HepG2 (cell line): Measurements from ENCODE around the gene FAM180A. TPM values are rescaled to one million over a fixed set of nuclear protein-coding genes. Genes with fewer than 3 reads are reported as not detected.

Source experiments
- ATAC-seq: fragments of 200-7000 bp; cut with Tn5 transposase; 3 replicates; pipeline ENCODE4 v1.9.1; 2020; ENCODE audit warnings: mild to moderate bottlenecking, moderate library complexity
- BruUV-seq: library from RNA; stranded (reverse); fragments of 400-500 nt; replicated peaks from 2 replicates; lab custom pipeline; 2021; lab: Mats Ljungman, UMichigan
- CTCF ChIA-PET: fragments of 300-600 bp; formaldehyde crosslinking; extraction: SDS; loops from one replicate; lab custom pipeline; 2021; ENCODE audit warnings: low total read pairs, inconsistent platforms, low intra/inter-chr PET ratio; lab: Yijun Ruan, JAX
- POLR2A ChIA-PET: fragments of 350-600 bp; sonication (Branson Sonifier 250); formaldehyde crosslinking; loops from one replicate; lab custom pipeline; 2020; ENCODE audit warnings: antibody characterized with exemption, inconsistent platforms; lab: Yijun Ruan, JAX
- DNase-seq: peaks from one replicate; pipeline ENCODE4 v3.0.0-alpha.2; 2015; ENCODE audit warnings: low spot score
- FAIRE-seq: peaks from 3 replicates; lab custom pipeline; 2011; peaks lifted over from hg19 to GRCh38; lab: Jason Lieb, UNC
- H2AFZ ChIP-seq: one replicate; pipeline ENCODE4 v1.6.1; 2011; ENCODE audit warnings: low read length, inconsistent platforms
- H3K27ac ChIP-seq: fragments of 300-600 bp; 3 replicates; pipeline ENCODE4 v1.8.0; 2011; ENCODE audit warnings: mixed run types, mild to moderate bottlenecking, mixed read lengths, low read length, inconsistent platforms; ENCODE audit not compliant: insufficient read depth; ENCODE audit errors: extremely low read length
- H3K27me3 ChIP-seq, 2 experiments: fragments of 200-600 bp in 1 of 2; 2 replicates in 1 of 2; 3 replicates in 1 of 2; pipeline versions ENCODE4 v1.6.0 to v1.8.0; 2011; ENCODE audit warnings: low read length in 2 of 2, mild to moderate bottlenecking in 2 of 2, moderate library complexity in 2 of 2, inconsistent platforms in 1 of 2; ENCODE audit not compliant: insufficient read depth in 2 of 2, control insufficient read depth in 1 of 2
- H3K36me3 ChIP-seq, 2 experiments: fragments of 200-600 bp in 1 of 2; replicated peaks in 1 of 2; 2 replicates in 1 of 2; 3 replicates in 1 of 2; pipeline versions ENCODE4 v1.5.1 to v1.8.0; 2011; ENCODE audit warnings: low read length in 2 of 2, inconsistent platforms in 1 of 2; ENCODE audit not compliant: insufficient read depth in 2 of 2, control insufficient read depth in 1 of 2
- H3K4me1 ChIP-seq: 2 replicates; pipeline ENCODE4 v1.5.1; 2012; ENCODE audit warnings: low read length, inconsistent platforms; ENCODE audit not compliant: insufficient read depth
- H3K4me2 ChIP-seq: 2 replicates; pipeline ENCODE4 v1.6.0; 2011; ENCODE audit warnings: low read depth, low read length, inconsistent platforms
- H3K4me3 ChIP-seq, 3 experiments: fragments of 200-600 bp in 1 of 3; sonication (generic), shearing (Covaris generic) in 1 of 3; replicated peaks in 1 of 3; 2 replicates each; pipeline ENCODE4 v1.5.1; 2011 to 2016; ENCODE audit warnings: low read length in 3 of 3, inconsistent platforms in 2 of 3, low read depth in 2 of 3, mild to moderate bottlenecking in 2 of 3, control low read depth in 1 of 3, mixed read lengths in 1 of 3; ENCODE audit not compliant: insufficient read depth in 1 of 3
- H3K79me2 ChIP-seq: one replicate; pipeline ENCODE4 v1.6.1; 2011; ENCODE audit warnings: low read length, inconsistent platforms; ENCODE audit not compliant: insufficient read depth
- H3K9ac ChIP-seq: 2 replicates; pipeline ENCODE4 v1.6.0; 2011; ENCODE audit warnings: mild to moderate bottlenecking, low read depth, low read length, inconsistent platforms; ENCODE audit not compliant: insufficient read depth
- H3K9me3 ChIP-seq: 2 replicates; pipeline ENCODE4 v1.5.1; 2012; ENCODE audit warnings: mild to moderate bottlenecking, low read length
- H4K20me1 ChIP-seq: 2 replicates; pipeline ENCODE4 v1.6.0; 2011; ENCODE audit warnings: inconsistent platforms, mild to moderate bottlenecking, low read length, moderate library complexity; ENCODE audit not compliant: insufficient read depth
- ARNT2 ChIP-seq: sonication (generic); formaldehyde crosslinking; IDR thresholded peaks from 2 replicates; pipeline ENCODE4 v1.8.0; 2022; ENCODE audit warnings: mild to moderate bottlenecking, low read depth, missing genetic modification reagents, moderate library complexity
- CENPT ChIP-seq: sonication (generic); formaldehyde crosslinking; IDR thresholded peaks from 2 replicates; pipeline ENCODE4 v1.8.0; 2022; ENCODE audit warnings: low read depth, mild to moderate bottlenecking, moderate library complexity, missing genetic modification reagents
- ETV5 ChIP-seq: IDR thresholded peaks from 2 replicates; pipeline ENCODE4 v1.6.1; 2018; ENCODE audit warnings: missing biosample characterization, missing genetic modification reagents, inconsistent platforms, borderline replicate concordance
- FOXK1 ChIP-seq: sonication (generic); formaldehyde crosslinking; IDR thresholded peaks from 2 replicates; pipeline ENCODE4 v1.4.0; 2020; ENCODE audit warnings: low read depth, missing genetic modification reagents, borderline replicate concordance
- GTF3A ChIP-seq: sonication (generic); formaldehyde crosslinking; conservative IDR thresholded peaks from 2 replicates; pipeline ENCODE4 v1.4.0; 2020; ENCODE audit warnings: mild to moderate bottlenecking, missing genetic modification reagents
- HNRNPL ChIP-seq: fragments of 200-400 bp; formaldehyde crosslinking; IDR thresholded peaks from 2 replicates; pipeline ENCODE4 v1.6.1; 2017; ENCODE audit warnings: mild to moderate bottlenecking, low read depth, low read length
- RCOR2 ChIP-seq: IDR thresholded peaks from 2 replicates; pipeline ENCODE4 v1.6.1; 2016; ENCODE audit warnings: missing biosample characterization, missing genetic modification reagents
- SOX6 ChIP-seq, 2 experiments: fragments of 450-650 bp in 1 of 2; sonication (generic) in 1 of 2; formaldehyde crosslinking in 1 of 2; IDR thresholded peaks; 2 replicates each; pipeline versions ENCODE4 v1.4.0 to v1.6.1; 2017 to 2020; ENCODE audit warnings: antibody characterized with exemption in 1 of 2, mild to moderate bottlenecking in 1 of 2, missing genetic modification reagents in 1 of 2
- ZNF383 ChIP-seq: sonication (generic); formaldehyde crosslinking; IDR thresholded peaks from 2 replicates; pipeline ENCODE4 v1.4.0; 2020; ENCODE audit warnings: missing genetic modification reagents, mild to moderate bottlenecking, borderline replicate concordance
- ZNF777 ChIP-seq: sonication (generic); formaldehyde crosslinking; IDR thresholded peaks from 2 replicates; pipeline ENCODE4 v1.4.0; 2020; ENCODE audit warnings: missing genetic modification reagents
- ZNF891 ChIP-seq: sonication (generic); formaldehyde crosslinking; IDR thresholded peaks from 2 replicates; pipeline ENCODE4 v1.5.0; 2020; ENCODE audit warnings: mild to moderate bottlenecking, missing genetic modification reagents
- WGBS: methylation state at CpG from one replicate; pipeline ENCODE4 v1.1.6; 2017; ENCODE audit warnings: low lambda C conversion rate; 5-methylcytosine and 5-hydroxymethylcytosine counted together
- in situ Hi-C: cut with HindIII; loops from 2 replicates; pipeline ENCODE4 v1.10.0; 2017; ENCODE audit warnings: low pct_unique_long_range_greater_than_20kb; ENCODE audit not compliant: extremely low pct_ligation_motif_present
- intact Hi-C: fragments of 100-400 bp; cut with micrococcal nuclease; formaldehyde crosslinking; loops from one replicate; pipeline ENCODE4 v1.10.0; 2022; ENCODE audit not compliant: unreplicated experiment
- polyA plus RNA-seq, 8 experiments: library from polyadenylated mRNA; depleted of rRNA in 3 of 8; stranded (reverse) in 7 of 8; unstranded in 1 of 8; fragments of >200 nt; fragmentation: Illumina TruSeq in 4 of 8; extraction: Trizol in 4 of 8; gene quantifications; 2 replicates each; pipeline versions ENCODE4 v1.2.1 to v1.2.3, GENCODE V29; 2011 to 2016; ENCODE audit warnings: low read depth in 4 of 8, missing spikeins in 1 of 8, mixed read lengths in 1 of 8; ENCODE audit not compliant: insufficient read depth in 1 of 8
- total RNA-seq, 5 experiments: library from RNA; depleted of rRNA; stranded (reverse); fragments of >200 nt; fragmentation: Illumina TruSeq; extraction: Trizol; gene quantifications; 2 replicates each; pipeline ENCODE4 v1.2.3, GENCODE V29; 2016; ENCODE audit warnings: low read depth in 1 of 5
- TF ChIP-seq, protein P1 (sequence below): sonication (generic); formaldehyde crosslinking; IDR thresholded peaks from 2 replicates; pipeline ENCODE4 v1.4.0; 2020; ENCODE audit warnings: missing genetic modification reagents

FAM180A gene
- total and polyA plus RNA-seq, 2 of the 13 experiments (the other 11 are each of a cell fraction or from before 2014, with no cell fraction given): not detected

GRCh38 chr7:135769005-135769802 lies 20.6 kb upstream of the FAM180A start:
- Histone ChIP-seq H3K4me3 (no peak overlapping the region), H4K20me1 (no peaks in the 10 kb centered on the region), H2AFZ (no peak overlapping the region), H3K27ac (no peak overlapping the region), H3K9me3 (no peaks in the 10 kb centered on the region), H3K9ac (no peak overlapping the region), H3K4me1 (0 out of 2 replicates have a peak, but pooled peaks cover 4% of the 10 kb centered on the region), H3K36me3 (no peaks in the 10 kb centered on the region), H3K79me2 (no peaks in the 10 kb centered on the region), H3K4me2 (no peak overlapping the region), H3K27me3 (peaks cover 4 to 33% of the 10 kb centered on the region in 2 experiments; a peak in 4 of 5 replicates)
- no peak for ATAC-seq
- CTCF ChIA-PET: no interaction called here
- in situ Hi-C loops: no loop called here
- intact Hi-C loops: no loop called here
- no peak for DNase-seq
- 3% methylated on average over 5 of the region's 7 CpGs for WGBS
- BruUV-seq: no TSS peak
- TF ChIP-seq ETV5 (CRISPR knock-in tag): no peak
- no peak for TF ChIP-seq SOX6 (IDR thresholded peaks at IDR 0.05)
- no peak for TF ChIP-seq SOX6 (CRISPR knock-in tag; IDR thresholded peaks at IDR 0.05)
- no peak for TF ChIP-seq CENPT (CRISPR knock-in tag)
- TF ChIP-seq HNRNPL: no peak
- TF ChIP-seq ARNT2 (CRISPR knock-in tag): no peak
- no peak for TF ChIP-seq ZNF383
- no peak for TF ChIP-seq ZNF891 (CRISPR knock-in tag)
- no peak for TF ChIP-seq RCOR2 (CRISPR knock-in tag)
- no peak for TF ChIP-seq GTF3A (CRISPR knock-in tag)
- no peak for TF ChIP-seq FOXK1
- no peak for TF ChIP-seq ZNF777 (CRISPR knock-in tag)
- TF ChIP-seq, protein P1, sequence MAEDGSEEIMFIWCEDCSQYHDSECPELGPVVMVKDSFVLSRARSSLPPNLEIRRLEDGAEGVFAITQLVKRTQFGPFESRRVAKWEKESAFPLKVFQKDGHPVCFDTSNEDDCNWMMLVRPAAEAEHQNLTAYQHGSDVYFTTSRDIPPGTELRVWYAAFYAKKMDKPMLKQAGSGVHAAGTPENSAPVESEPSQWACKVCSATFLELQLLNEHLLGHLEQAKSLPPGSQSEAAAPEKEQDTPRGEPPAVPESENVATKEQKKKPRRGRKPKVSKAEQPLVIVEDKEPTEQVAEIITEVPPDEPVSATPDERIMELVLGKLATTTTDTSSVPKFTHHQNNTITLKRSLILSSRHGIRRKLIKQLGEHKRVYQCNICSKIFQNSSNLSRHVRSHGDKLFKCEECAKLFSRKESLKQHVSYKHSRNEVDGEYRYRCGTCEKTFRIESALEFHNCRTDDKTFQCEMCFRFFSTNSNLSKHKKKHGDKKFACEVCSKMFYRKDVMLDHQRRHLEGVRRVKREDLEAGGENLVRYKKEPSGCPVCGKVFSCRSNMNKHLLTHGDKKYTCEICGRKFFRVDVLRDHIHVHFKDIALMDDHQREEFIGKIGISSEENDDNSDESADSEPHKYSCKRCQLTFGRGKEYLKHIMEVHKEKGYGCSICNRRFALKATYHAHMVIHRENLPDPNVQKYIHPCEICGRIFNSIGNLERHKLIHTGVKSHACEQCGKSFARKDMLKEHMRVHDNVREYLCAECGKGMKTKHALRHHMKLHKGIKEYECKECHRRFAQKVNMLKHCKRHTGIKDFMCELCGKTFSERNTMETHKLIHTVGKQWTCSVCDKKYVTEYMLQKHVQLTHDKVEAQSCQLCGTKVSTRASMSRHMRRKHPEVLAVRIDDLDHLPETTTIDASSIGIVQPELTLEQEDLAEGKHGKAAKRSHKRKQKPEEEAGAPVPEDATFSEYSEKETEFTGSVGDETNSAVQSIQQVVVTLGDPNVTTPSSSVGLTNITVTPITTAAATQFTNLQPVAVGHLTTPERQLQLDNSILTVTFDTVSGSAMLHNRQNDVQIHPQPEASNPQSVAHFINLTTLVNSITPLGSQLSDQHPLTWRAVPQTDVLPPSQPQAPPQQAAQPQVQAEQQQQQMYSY: no peak
- no peak for FAIRE-seq
- POLR2A ChIA-PET: no interaction called here
